Neural progenitor cell (in vitro differentiated cells): Measurements from ENCODE around the gene IQSEC2. TPM values are rescaled to one million over a fixed set of nuclear protein-coding genes. Genes with fewer than 3 reads are reported as not detected.

Experiments
- DNase-seq: peaks from one replicate; pipeline ENCODE4 v3.0.0-alpha.2; 2016; ENCODE audit warnings: low spot score
- H2AFZ ChIP-seq: fragments of 200-600 bp; sonication (generic); replicated peaks from 2 replicates; pipeline ENCODE4 v1.6.1; 2016; ENCODE audit warnings: antibody characterized with exemption
- H3F3A ChIP-seq: fragments of 200-600 bp; sonication (generic); 2 replicates; pipeline ENCODE4 v1.6.1; 2016; ENCODE audit warnings: antibody characterized with exemption, low read depth
- H3K27ac ChIP-seq: fragments of 200-600 bp; sonication (generic); 2 replicates; pipeline ENCODE4 v1.5.1; 2016; ENCODE audit warnings: mild to moderate bottlenecking
- H3K27me3 ChIP-seq: fragments of 200-600 bp; sonication (generic); 2 replicates; pipeline ENCODE4 v1.6.1; 2016; ENCODE audit warnings: mild to moderate bottlenecking, moderate library complexity
- H3K36me3 ChIP-seq: fragments of 200-600 bp; sonication (generic); 2 replicates; pipeline ENCODE4 v1.5.1; 2016
- H3K4me1 ChIP-seq: fragments of 200-600 bp; sonication (generic); 2 replicates; pipeline ENCODE4 v1.6.1; 2016; ENCODE audit warnings: mixed run types
- H3K4me2 ChIP-seq: fragments of 200-600 bp; sonication (generic); 2 replicates; pipeline ENCODE4 v1.6.1; 2016
- H3K4me3 ChIP-seq: fragments of 200-600 bp; sonication (generic); 2 replicates; pipeline ENCODE4 v1.5.1; 2016
- H3K79me2 ChIP-seq: fragments of 200-600 bp; sonication (generic); 2 replicates; pipeline ENCODE4 v1.6.1; 2016; ENCODE audit warnings: low read depth
- H3K9ac ChIP-seq: fragments of 200-600 bp; sonication (generic); 2 replicates; pipeline ENCODE4 v1.6.1; 2016
- H3K9me3 ChIP-seq: fragments of 200-600 bp; sonication (generic); 2 replicates; pipeline ENCODE4 v1.5.1; 2016; ENCODE audit warnings: low read depth
- H4K20me1 ChIP-seq: fragments of 200-600 bp; sonication (generic); 2 replicates; pipeline ENCODE4 v1.6.1; 2016; ENCODE audit warnings: low read depth
- H3K27ac Mint-ChIP-seq: 3 replicates; pipeline ENCODE4 v1.8.0; 2021; ENCODE audit warnings: mixed read lengths
- H3K27me3 Mint-ChIP-seq: 2 replicates; pipeline ENCODE4 v1.8.0; 2022; ENCODE audit warnings: low read depth, mild to moderate bottlenecking, inconsistent platforms, moderate library complexity, mixed read lengths; ENCODE audit not compliant: insufficient read depth
- H3K36me3 Mint-ChIP-seq: 3 replicates; pipeline ENCODE4 v1.8.0; 2021; ENCODE audit warnings: mixed read lengths
- H3K4me1 Mint-ChIP-seq: 3 replicates; pipeline ENCODE4 v1.8.0; 2021; ENCODE audit warnings: mixed read lengths
- H3K4me3 Mint-ChIP-seq: 3 replicates; pipeline ENCODE4 v1.8.0; 2021; ENCODE audit warnings: mild to moderate bottlenecking, moderate library complexity, mixed read lengths
- H3K9me3 Mint-ChIP-seq: 3 replicates; pipeline ENCODE4 v1.8.0; 2020; ENCODE audit warnings: mixed read lengths
- EZH2 ChIP-seq: fragments of 200-600 bp; sonication (generic); IDR thresholded peaks from 2 replicates; pipeline ENCODE4 v1.6.1; 2017; ENCODE audit warnings: antibody characterized with exemption, mild to moderate bottlenecking, moderate library complexity
- EZH2phosphoT487 ChIP-seq: fragments of 200-600 bp; sonication (generic); IDR thresholded peaks from 2 replicates; pipeline ENCODE4 v1.6.1; 2017; ENCODE audit warnings: antibody characterized with exemption
- total RNA-seq: library from RNA; depleted of rRNA; stranded (reverse); fragments of >200 nt; gene quantifications from 2 replicates; pipeline ENCODE4 v1.2.3, GENCODE V29; 2015; ENCODE audit warnings: low replicate concordance
- TF ChIP-seq, protein P1 (sequence below): fragments of 200-600 bp; sonication (generic); IDR thresholded peaks from 2 replicates; pipeline ENCODE4 v1.5.1; 2017; ENCODE audit warnings: antibody characterized with exemption, mild to moderate bottlenecking

The IQSEC2 gene
- total RNA-seq, 1 donor from 2014 or later: 3.5 TPM

- no peaks in the 10 kb centered on the region for H3K4me1 ChIP-seq
- H3K27ac ChIP-seq: no peak overlapping the region
- no peaks in the 10 kb centered on the region for H3F3A ChIP-seq
- Mint-ChIP-seq H3K27me3 (peaks cover 10% of the 10 kb centered on the region), H3K4me3 (no peak overlapping the region), H3K4me1 (peaks cover 8% of the 10 kb centered on the region), H3K36me3 (no peaks in the 10 kb centered on the region), H3K9me3 (no peaks in the 10 kb centered on the region), H3K27ac (no peak overlapping the region)
- no peak overlapping the region for H3K4me2 ChIP-seq
- TF ChIP-seq, protein P1, sequence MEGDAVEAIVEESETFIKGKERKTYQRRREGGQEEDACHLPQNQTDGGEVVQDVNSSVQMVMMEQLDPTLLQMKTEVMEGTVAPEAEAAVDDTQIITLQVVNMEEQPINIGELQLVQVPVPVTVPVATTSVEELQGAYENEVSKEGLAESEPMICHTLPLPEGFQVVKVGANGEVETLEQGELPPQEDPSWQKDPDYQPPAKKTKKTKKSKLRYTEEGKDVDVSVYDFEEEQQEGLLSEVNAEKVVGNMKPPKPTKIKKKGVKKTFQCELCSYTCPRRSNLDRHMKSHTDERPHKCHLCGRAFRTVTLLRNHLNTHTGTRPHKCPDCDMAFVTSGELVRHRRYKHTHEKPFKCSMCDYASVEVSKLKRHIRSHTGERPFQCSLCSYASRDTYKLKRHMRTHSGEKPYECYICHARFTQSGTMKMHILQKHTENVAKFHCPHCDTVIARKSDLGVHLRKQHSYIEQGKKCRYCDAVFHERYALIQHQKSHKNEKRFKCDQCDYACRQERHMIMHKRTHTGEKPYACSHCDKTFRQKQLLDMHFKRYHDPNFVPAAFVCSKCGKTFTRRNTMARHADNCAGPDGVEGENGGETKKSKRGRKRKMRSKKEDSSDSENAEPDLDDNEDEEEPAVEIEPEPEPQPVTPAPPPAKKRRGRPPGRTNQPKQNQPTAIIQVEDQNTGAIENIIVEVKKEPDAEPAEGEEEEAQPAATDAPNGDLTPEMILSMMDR: no peak
- TF ChIP-seq EZH2phosphoT487: no peak
- no peak for TF ChIP-seq EZH2
- H3K9ac ChIP-seq: no peak overlapping the region
- no peaks in the 10 kb centered on the region for H4K20me1 ChIP-seq
- H3K27me3 ChIP-seq: no peaks in the 10 kb centered on the region
- no peak overlapping the region for H2AFZ ChIP-seq
- no peaks in the 10 kb centered on the region for H3K79me2 ChIP-seq
- no peak for DNase-seq
- no peaks in the 10 kb centered on the region for H3K9me3 ChIP-seq
- no peak overlapping the region for H3K4me3 ChIP-seq
- H3K36me3 ChIP-seq: no peaks in the 10 kb centered on the region
These were observed 13.2 kb downstream of the IQSEC2 start for GRCh38 chrX:53268173-53268572.

DNA sequence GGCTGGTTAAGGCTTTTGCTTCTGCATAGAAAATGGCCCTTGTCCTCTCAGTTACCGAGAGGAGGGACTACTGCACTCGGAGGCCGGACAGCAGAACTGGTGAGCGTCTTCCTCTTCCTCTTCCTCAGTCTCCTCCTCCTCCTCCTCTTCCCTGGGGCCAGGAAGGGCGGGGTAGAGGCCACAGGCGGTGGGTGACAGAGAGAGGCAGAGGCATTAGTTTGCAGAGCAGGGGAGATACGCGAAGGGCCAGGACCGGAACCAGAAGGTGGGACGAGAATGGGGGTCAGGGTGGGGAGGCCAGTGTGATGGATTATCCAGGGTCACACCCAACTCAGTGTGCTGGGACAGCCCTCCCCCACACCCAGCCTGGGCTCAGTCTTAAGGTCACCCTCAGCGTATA is 14.5 kb downstream of the IQSEC2 start:
- Histone ChIP-seq H3K27me3 (no peaks in the 10 kb centered on the region), H3K79me2 (no peaks in the 10 kb centered on the region), H3K4me3 (no peak overlapping the region), H3F3A (no peaks in the 10 kb centered on the region), H3K4me2 (no peak overlapping the region), H3K27ac (no peak overlapping the region), H4K20me1 (no peaks in the 10 kb centered on the region), H3K9me3 (no peaks in the 10 kb centered on the region), H3K9ac (no peak overlapping the region), H2AFZ (no peak overlapping the region), H3K36me3 (no peaks in the 10 kb centered on the region), H3K4me1 (no peaks in the 10 kb centered on the region)
- H3K27ac Mint-ChIP-seq: no peak overlapping the region
- peaks cover 19% of the 10 kb centered on the region for H3K4me1 Mint-ChIP-seq
- H3K9me3 Mint-ChIP-seq: no peaks in the 10 kb centered on the region
- H3K4me3 Mint-ChIP-seq: no peak overlapping the region
- no peak for TF ChIP-seq EZH2
- no peak for TF ChIP-seq EZH2phosphoT487
- TF ChIP-seq, protein P1: no peak
- H3K27me3 Mint-ChIP-seq: peaks cover 10% of the 10 kb centered on the region
- no peak for DNase-seq
- H3K36me3 Mint-ChIP-seq: no peaks in the 10 kb centered on the region

DNA sequence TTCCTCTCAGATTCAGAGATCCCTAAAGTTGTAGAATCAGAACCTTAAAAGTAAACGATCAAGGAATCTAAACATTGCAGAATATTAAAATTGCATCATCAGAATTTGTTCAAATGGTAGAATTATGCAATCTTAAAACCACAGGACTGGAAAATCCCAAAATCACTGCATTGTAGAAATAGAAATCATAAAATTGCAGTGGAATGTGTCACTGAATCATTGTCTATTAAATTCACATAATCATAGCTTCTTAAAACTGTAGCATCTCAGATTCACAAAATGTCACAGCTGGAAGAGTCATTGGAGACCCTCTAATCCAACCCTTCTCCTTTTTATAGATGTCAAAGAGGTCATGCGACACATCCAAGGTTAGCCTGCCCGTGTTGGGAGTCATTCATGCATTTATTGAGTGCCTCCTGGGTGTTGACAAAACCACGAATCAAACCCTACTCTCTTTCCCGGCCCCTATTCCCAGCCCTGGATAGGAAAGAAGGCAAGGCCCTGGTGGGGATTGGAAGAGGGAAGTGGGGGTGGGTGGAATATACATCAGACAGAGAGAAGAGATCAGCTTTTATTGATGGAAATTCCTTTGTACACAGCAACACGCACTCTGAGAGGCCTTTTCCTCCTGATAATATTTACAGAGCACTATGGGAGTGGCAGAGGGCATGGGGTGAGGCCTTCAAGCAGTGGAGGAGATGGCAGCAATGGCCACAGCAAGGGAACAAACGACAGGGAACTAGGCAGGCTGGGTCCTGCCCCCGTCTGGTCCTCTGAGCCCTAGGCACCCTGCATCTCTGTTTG is 15.4 kb downstream of the IQSEC2 start:
- Histone ChIP-seq H3K79me2 (no peaks in the 10 kb centered on the region), H3K9me3 (no peaks in the 10 kb centered on the region), H3F3A (no peaks in the 10 kb centered on the region), H3K9ac (no peak overlapping the region), H3K4me1 (no peaks in the 10 kb centered on the region), H2AFZ (no peak overlapping the region), H3K4me2 (no peak overlapping the region), H3K4me3 (no peak overlapping the region), H3K27ac (no peak overlapping the region), H4K20me1 (no peaks in the 10 kb centered on the region), H3K36me3 (no peaks in the 10 kb centered on the region), H3K27me3 (no peaks in the 10 kb centered on the region)
- Mint-ChIP-seq H3K4me3 (no peak overlapping the region), H3K9me3 (no peaks in the 10 kb centered on the region), H3K27me3 (peaks cover 10% of the 10 kb centered on the region), H3K4me1 (peaks cover 28% of the 10 kb centered on the region), H3K36me3 (no peaks in the 10 kb centered on the region), H3K27ac (peak overlapping the region; percentile 59)
- no peak for TF ChIP-seq EZH2phosphoT487
- TF ChIP-seq, protein P1: no peak
- TF ChIP-seq EZH2: no peak
- DNase-seq: no peak
